H1 (cell line): ENCODE data around the gene OR10R2.

Experiments
- EGR1 ChIP-seq: IDR thresholded peaks from 2 replicates; pipeline ENCODE4 v1.6.1; 2011; ENCODE audit warnings: low read depth, low read length, borderline replicate concordance
- EZH2 ChIP-seq: fragments of 200-600 bp; sonication (generic); IDR thresholded peaks from 2 replicates; pipeline ENCODE4 v1.7.1; 2012; ENCODE audit warnings: low read depth, mild to moderate bottlenecking, moderate library complexity, low read length, inconsistent platforms; ENCODE audit not compliant: severe bottlenecking
- GABPA ChIP-seq: IDR thresholded peaks from 2 replicates; pipeline ENCODE4 v1.6.1; 2011; ENCODE audit warnings: mild to moderate bottlenecking, low read length, moderate library complexity, borderline replicate concordance; ENCODE audit not compliant: insufficient read depth
- HDAC2 ChIP-seq, 2 experiments: fragments of 300-600 bp in 1 of 2; sonication (generic) in 1 of 2; IDR thresholded peaks; 2 replicates each; pipeline ENCODE4 v1.6.1; 2011 to 2012; ENCODE audit warnings: low read depth in 2 of 2, low read length in 2 of 2, mild to moderate bottlenecking in 2 of 2, moderate library complexity in 2 of 2, borderline replicate concordance in 1 of 2, inconsistent platforms in 1 of 2
- MAX ChIP-seq: IDR thresholded peaks from 2 replicates; pipeline ENCODE4 v1.6.1; 2012; ENCODE audit warnings: inconsistent platforms
- POLR2A ChIP-seq, 2 experiments: IDR thresholded peaks; 1 replicate in 1 of 2; 2 replicates in 1 of 2; pipeline ENCODE4 v1.6.1; 2011; ENCODE audit warnings: low read depth in 2 of 2, low read length in 2 of 2, mild to moderate bottlenecking in 2 of 2; ENCODE audit errors: control extremely low read depth in 1 of 2
- POLR2AphosphoS5 ChIP-seq: IDR thresholded peaks from 2 replicates; pipeline ENCODE4 v1.6.1; 2011; ENCODE audit warnings: low read depth, low read length
- TAF1 ChIP-seq: IDR thresholded peaks from 2 replicates; pipeline ENCODE4 v1.6.1; 2011; ENCODE audit warnings: mild to moderate bottlenecking, low read depth, low read length
- TF ChIP-seq, protein P1 (sequence below), 3 experiments: IDR thresholded peaks; 1 replicate in 2 of 3; 2 replicates in 1 of 3; pipeline versions ENCODE4 v1.5.1 to v1.6.1; 2011; ENCODE audit warnings: low read length in 3 of 3, mild to moderate bottlenecking in 3 of 3, inconsistent platforms in 2 of 3, low read depth in 1 of 3, moderate library complexity in 1 of 3; ENCODE audit not compliant: insufficient read depth in 1 of 3; ENCODE audit errors: control extremely low read depth in 1 of 3
- TF ChIP-seq, protein P2 (sequence below): IDR thresholded peaks from 2 replicates; pipeline ENCODE4 v1.6.1; 2011; ENCODE audit warnings: low read length, improper control_type of control experiment

DNA sequence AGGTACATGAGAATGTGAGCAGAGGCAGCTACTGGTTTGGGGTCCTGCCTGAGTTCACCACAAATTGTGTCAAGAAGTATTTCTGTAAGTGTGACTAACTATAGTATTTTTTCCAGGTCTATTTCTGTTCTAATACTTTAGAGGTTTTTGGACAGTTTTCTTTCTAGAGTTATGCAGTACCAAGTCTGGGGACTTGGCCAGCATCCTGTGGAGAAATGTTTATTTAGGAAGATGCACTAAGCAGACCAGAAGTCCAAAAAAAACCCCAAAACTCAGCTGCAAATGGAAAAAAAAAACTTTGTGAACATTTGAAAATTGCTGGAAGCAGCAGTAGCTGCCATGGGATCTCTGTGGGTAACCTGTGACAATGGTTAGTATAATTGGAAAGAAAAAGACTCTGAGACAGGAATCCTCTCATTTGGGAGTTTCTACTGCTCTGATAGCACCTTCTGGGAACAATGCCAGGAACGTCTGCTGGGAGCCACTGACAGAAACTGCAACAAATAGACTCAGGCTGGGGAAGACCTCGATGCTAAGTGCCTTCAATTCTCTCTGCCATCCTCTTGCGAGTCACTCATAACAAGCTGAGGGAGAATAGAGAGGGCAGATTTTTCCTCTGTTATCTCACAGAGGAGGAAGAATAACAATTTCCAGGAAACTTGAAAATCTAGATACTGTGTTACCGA lies 37.6 kb downstream of the OR10R2 start:
- TF ChIP-seq, protein P1, sequence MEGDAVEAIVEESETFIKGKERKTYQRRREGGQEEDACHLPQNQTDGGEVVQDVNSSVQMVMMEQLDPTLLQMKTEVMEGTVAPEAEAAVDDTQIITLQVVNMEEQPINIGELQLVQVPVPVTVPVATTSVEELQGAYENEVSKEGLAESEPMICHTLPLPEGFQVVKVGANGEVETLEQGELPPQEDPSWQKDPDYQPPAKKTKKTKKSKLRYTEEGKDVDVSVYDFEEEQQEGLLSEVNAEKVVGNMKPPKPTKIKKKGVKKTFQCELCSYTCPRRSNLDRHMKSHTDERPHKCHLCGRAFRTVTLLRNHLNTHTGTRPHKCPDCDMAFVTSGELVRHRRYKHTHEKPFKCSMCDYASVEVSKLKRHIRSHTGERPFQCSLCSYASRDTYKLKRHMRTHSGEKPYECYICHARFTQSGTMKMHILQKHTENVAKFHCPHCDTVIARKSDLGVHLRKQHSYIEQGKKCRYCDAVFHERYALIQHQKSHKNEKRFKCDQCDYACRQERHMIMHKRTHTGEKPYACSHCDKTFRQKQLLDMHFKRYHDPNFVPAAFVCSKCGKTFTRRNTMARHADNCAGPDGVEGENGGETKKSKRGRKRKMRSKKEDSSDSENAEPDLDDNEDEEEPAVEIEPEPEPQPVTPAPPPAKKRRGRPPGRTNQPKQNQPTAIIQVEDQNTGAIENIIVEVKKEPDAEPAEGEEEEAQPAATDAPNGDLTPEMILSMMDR (IDR thresholded peaks at IDR 0.05; ENCODE audit: control extremely low read depth in 1 of 3, insufficient read depth in 1 of 3, low read depth in 1 of 3, low read length in 3 of 3) = no peak
- TF ChIP-seq POLR2A (IDR thresholded peaks at IDR 0.05; ENCODE audit: control extremely low read depth in 1 of 2, low read depth in 2 of 2, low read length in 2 of 2) (no peak), GABPA (no peak), MAX (no peak), HDAC2 (IDR thresholded peaks at IDR 0.05; ENCODE audit: borderline replicate concordance in 1 of 2, low read depth in 2 of 2, low read length in 2 of 2) (no peak), TAF1 (no peak), POLR2AphosphoS5 (no peak), EGR1 (no peak), EZH2 (no peak)
- TF ChIP-seq, protein P2, sequence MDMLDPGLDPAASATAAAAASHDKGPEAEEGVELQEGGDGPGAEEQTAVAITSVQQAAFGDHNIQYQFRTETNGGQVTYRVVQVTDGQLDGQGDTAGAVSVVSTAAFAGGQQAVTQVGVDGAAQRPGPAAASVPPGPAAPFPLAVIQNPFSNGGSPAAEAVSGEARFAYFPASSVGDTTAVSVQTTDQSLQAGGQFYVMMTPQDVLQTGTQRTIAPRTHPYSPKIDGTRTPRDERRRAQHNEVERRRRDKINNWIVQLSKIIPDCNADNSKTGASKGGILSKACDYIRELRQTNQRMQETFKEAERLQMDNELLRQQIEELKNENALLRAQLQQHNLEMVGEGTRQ = no peak
